ENCODE data around the gene GET4. TPM values are rescaled to one million over a fixed set of nuclear protein-coding genes. Genes with fewer than 3 reads are reported as not detected.

Gene GET4
- total and polyA plus RNA-seq, 10 of the 15 experiments (the other 5 are each of a cell fraction or from before 2014, with no cell fraction given) = 0.66 to 73.8 (median 34.0) TPM

- TF ChIP-seq MEF2A (IDR thresholded peaks at IDR 0.05; ENCODE audit: insufficient read depth, low read depth, low read length) (peak; percentile 69; the same call in 1 of the 2 replicates), ZBTB40 (IDR thresholded peaks at IDR 0.05; ENCODE audit: borderline replicate concordance) (peak; percentile 49; the same call in 1 of the 2 replicates), SP1 (IDR thresholded peaks at IDR 0.05; ENCODE audit: low read depth, low read length) (peak; percentile 55), EP300 (IDR thresholded peaks at IDR 0.05; ENCODE audit: borderline replicate concordance in 1 of 2, control insufficient read depth in 1 of 2, low read depth in 2 of 2, low read length in 2 of 2) (peak; percentile 71 to 77; a peak in 3 of 4 replicates), SKIL (IDR thresholded peaks at IDR 0.05; ENCODE audit: low read depth, poor library complexity, severe bottlenecking) (peak; percentile 59), CEBPZ (IDR thresholded peaks at IDR 0.05; ENCODE audit: low read depth, low read length) (no peak), EGR1 (IDR thresholded peaks at IDR 0.05; ENCODE audit: borderline replicate concordance in 1 of 2, low read depth in 2 of 2, low read length in 2 of 2) (peak in 1 of 2 experiments; percentile 66; a peak in 1 of 3 replicates), NBN (IDR thresholded peaks at IDR 0.05) (peak; percentile 92), SMAD1 (IDR thresholded peaks at IDR 0.05; ENCODE audit: low read depth, partially characterized antibody) (no peak), IRF5 (IDR thresholded peaks at IDR 0.05; ENCODE audit: borderline replicate concordance) (no peak), GABPA (IDR thresholded peaks at IDR 0.05; ENCODE audit: low read depth) (no peak), TARDBP (IDR thresholded peaks at IDR 0.05; ENCODE audit: borderline replicate concordance) (0 out of 2 replicates have a peak, but pooled peaks have one; percentile 22), HDAC2 (IDR thresholded peaks at IDR 0.05) (no peak), ZNF217 (IDR thresholded peaks at IDR 0.05) (peak; percentile 71; the same call in 1 of the 2 replicates), NR2C2 (IDR thresholded peaks at IDR 0.05; ENCODE audit: borderline replicate concordance, control insufficient read depth, insufficient read length, low read depth) (no peak)
Measured at GRCh38 chr7:923108-924041, 47.0 kb downstream of the GET4 start (continued).
